Measurements from ENCODE around the gene CIB4. TPM values are rescaled to one million over a fixed set of nuclear protein-coding genes. Genes with fewer than 3 reads are reported as not detected.
A peak's percentile ranks its signal among the peaks of the same experiment; 100 is the strongest.

CIB4 gene
- total RNA-seq, 5 donors from 2014 or later (not counting 1 experiment from before 2014, with no cell fraction given): not detected

- H3K4me3 ChIP-seq (ENCODE audit: control insufficient read depth in 1 of 2, extremely low read depth in 1 of 2, low read length in 1 of 2): no peak overlapping the region
- Mint-ChIP-seq H3K4me1 (no peaks in the 10 kb centered on the region), H3K4me3 (no peak overlapping the region), H3K36me3 (no peaks in the 10 kb centered on the region), H3K27ac (no peak overlapping the region), H3K9me3 (no peaks in the 10 kb centered on the region), H3K27me3 (peaks cover 25 to 39% of the 10 kb centered on the region in 2 donors)
- no peak overlapping the region for H3K27ac ChIP-seq (ENCODE audit: low read length)
- CTCF ChIA-PET: no interaction called here
- ATAC-seq (replicated peaks in 1 of 4) (no peak), DNase-seq (peak in 1 of 35 experiments; percentile 9)
- WGBS (ENCODE audit: insufficient coverage): 49% methylated on average over 5 of the region's 8 CpGs
- no peaks in the 10 kb centered on the region for H3K9me3 ChIP-seq
- POLR2A ChIA-PET: no interaction called here
- no peaks in the 10 kb centered on the region for H3K4me1 ChIP-seq (ENCODE audit: control insufficient read depth in 1 of 2, extremely low read depth in 1 of 2, insufficient read depth in 2 of 2, low read length in 2 of 2)
- peaks cover 0 to 75% of the 10 kb centered on the region in 2 experiments for H3K27me3 ChIP-seq (replicated peaks in 1 of 2; ENCODE audit: control insufficient read depth in 2 of 2, extremely low read depth in 1 of 2, insufficient read depth in 2 of 2, low read length in 1 of 2)
- H3K36me3 ChIP-seq (ENCODE audit: control insufficient read depth in 2 of 2, extremely low read depth in 1 of 2, insufficient read depth in 1 of 2, low read length in 1 of 2): no peaks in the 10 kb centered on the region
These were observed 57.7 kb downstream of the CIB4 start for GRCh38 chr2:26583381-26583911.

DNA sequence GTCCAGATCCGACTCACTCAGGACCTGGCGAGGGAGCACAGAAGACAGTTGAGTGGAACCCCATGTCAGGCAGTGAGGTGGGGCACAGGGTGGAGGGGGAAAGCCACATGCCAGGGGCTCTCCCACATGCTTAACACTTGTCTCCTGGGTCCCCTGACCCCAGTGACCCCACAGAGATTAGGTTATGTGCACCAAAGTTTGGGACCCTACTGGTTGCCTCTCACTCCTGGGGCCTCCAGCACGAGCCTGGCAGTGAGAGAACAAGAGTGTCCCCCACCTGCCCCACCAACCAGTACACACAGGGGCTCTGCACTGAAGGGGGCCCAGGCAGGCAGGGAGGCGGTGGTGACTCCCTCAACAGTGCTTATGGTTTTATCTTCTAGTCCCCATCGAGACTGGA lies 58.3 kb downstream of the CIB4 start:
- no peak overlapping the region for H3K27ac ChIP-seq (ENCODE audit: low read length)
- no peak for DNase-seq
- H3K27me3 Mint-ChIP-seq: peaks cover 25 to 43% of the 10 kb centered on the region in 2 donors
- no peaks in the 10 kb centered on the region for H3K9me3 ChIP-seq
- ATAC-seq (replicated peaks in 1 of 4): no peak
- WGBS (ENCODE audit: insufficient coverage): 58% methylated on average over 3 of the region's 5 CpGs
- no peaks in the 10 kb centered on the region for H3K36me3 Mint-ChIP-seq
- H3K27me3 ChIP-seq (replicated peaks in 1 of 2; ENCODE audit: control insufficient read depth in 2 of 2, extremely low read depth in 1 of 2, insufficient read depth in 2 of 2, low read length in 1 of 2): peaks cover 0 to 75% of the 10 kb centered on the region in 2 experiments
- H3K4me1 Mint-ChIP-seq: peaks cover 0 to 2% (median 0%) of the 10 kb centered on the region in 3 donors
- H3K36me3 ChIP-seq (ENCODE audit: control insufficient read depth in 2 of 2, extremely low read depth in 1 of 2, insufficient read depth in 1 of 2, low read length in 1 of 2): no peaks in the 10 kb centered on the region
- H3K27ac Mint-ChIP-seq: no peak overlapping the region
- ChIA-PET CTCF (no interaction called here), POLR2A (no interaction called here)
- no peak overlapping the region for H3K4me3 Mint-ChIP-seq
- no peaks in the 10 kb centered on the region for H3K4me1 ChIP-seq (ENCODE audit: control insufficient read depth in 1 of 2, extremely low read depth in 1 of 2, insufficient read depth in 2 of 2, low read length in 2 of 2)
- no peak overlapping the region for H3K4me3 ChIP-seq (ENCODE audit: control insufficient read depth in 1 of 2, extremely low read depth in 1 of 2, low read length in 1 of 2)
- no peaks in the 10 kb centered on the region for H3K9me3 Mint-ChIP-seq

- no peaks in the 10 kb centered on the region for H3K9me3 Mint-ChIP-seq
- H3K36me3 Mint-ChIP-seq: no peaks in the 10 kb centered on the region
- H3K27me3 ChIP-seq (replicated peaks in 1 of 2; ENCODE audit: control insufficient read depth in 2 of 2, extremely low read depth in 1 of 2, insufficient read depth in 2 of 2, low read length in 1 of 2): peaks cover 0 to 80% of the 10 kb centered on the region in 2 experiments
- CTCF ChIA-PET: no interaction called here
- DNase-seq: peak in 1 of 35 experiments; percentile 10
- no peak for ATAC-seq (replicated peaks in 1 of 4)
- WGBS (ENCODE audit: insufficient coverage): 87% methylated on average over 13 of the region's 18 CpGs
- H3K4me1 Mint-ChIP-seq: peaks cover 0 to 3% (median 0%) of the 10 kb centered on the region in 3 donors
- H3K9me3 ChIP-seq: no peaks in the 10 kb centered on the region
- peaks cover 25 to 47% of the 10 kb centered on the region in 2 donors for H3K27me3 Mint-ChIP-seq
- peaks cover 0 to 3% of the 10 kb centered on the region in 2 experiments for H3K4me1 ChIP-seq (ENCODE audit: control insufficient read depth in 1 of 2, extremely low read depth in 1 of 2, insufficient read depth in 2 of 2, low read length in 2 of 2)
- no peak overlapping the region for H3K4me3 Mint-ChIP-seq
- H3K4me3 ChIP-seq (ENCODE audit: control insufficient read depth in 1 of 2, extremely low read depth in 1 of 2, low read length in 1 of 2): no peak overlapping the region
- no peak overlapping the region for H3K27ac ChIP-seq (ENCODE audit: low read length)
- POLR2A ChIA-PET: no interaction called here
- no peaks in the 10 kb centered on the region for H3K36me3 ChIP-seq (ENCODE audit: control insufficient read depth in 2 of 2, extremely low read depth in 1 of 2, insufficient read depth in 1 of 2, low read length in 1 of 2)
- no peak overlapping the region for H3K27ac Mint-ChIP-seq
These were observed 58.9 kb downstream of the CIB4 start for GRCh38 chr2:26581991-26582842.

DNA sequence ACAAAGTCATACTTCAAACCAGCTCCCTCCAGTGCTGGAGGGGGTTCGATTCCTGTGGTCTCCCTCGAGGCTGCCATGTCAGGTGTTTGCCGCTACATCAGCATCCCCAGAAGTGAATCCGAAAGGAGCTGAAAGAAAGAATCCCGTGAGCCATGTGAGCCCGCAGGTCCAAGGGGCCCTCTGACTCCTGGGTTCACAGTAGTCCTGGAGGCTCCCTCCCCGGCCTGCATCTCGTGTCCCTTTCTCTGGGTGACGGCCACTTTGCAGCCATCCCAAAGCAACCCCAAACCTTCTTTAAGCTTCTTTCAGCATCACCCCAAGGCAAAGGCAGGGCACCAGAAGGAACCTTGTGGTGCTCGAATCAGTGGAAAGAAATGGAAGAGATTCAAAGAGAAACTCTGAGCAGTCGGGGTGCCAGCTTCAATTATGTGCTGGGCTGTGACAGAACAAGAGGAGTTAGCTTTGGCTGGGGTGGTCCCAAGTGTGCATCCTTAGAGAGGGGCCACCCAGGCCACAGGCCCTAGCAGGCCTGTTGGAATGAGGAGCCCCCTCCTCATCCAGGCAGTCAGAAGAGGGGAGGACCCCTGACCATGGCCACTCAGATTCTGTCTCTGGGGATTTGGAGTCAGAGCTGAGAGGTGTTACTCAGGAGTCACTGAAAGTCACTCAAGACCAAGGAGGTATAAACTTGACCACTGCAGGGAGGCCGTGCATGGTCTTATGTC lies 59.7 kb downstream of the CIB4 start:
- ChIA-PET CTCF (interaction anchor here in 1 of 2 donors (0.6 kb wide), 1 partner anchor 57 kb away, joined by 4 read pairs; no protein-coding TSS in a partner anchor), POLR2A (no interaction called here)
- no peaks in the 10 kb centered on the region for H3K9me3 Mint-ChIP-seq
- Histone ChIP-seq H3K27ac (ENCODE audit: low read length) (no peak overlapping the region), H3K36me3 (ENCODE audit: control insufficient read depth in 2 of 2, extremely low read depth in 1 of 2, insufficient read depth in 1 of 2, low read length in 1 of 2) (no peaks in the 10 kb centered on the region), H3K4me1 (ENCODE audit: control insufficient read depth in 1 of 2, extremely low read depth in 1 of 2, insufficient read depth in 2 of 2, low read length in 2 of 2) (peaks cover 0 to 3% of the 10 kb centered on the region in 2 experiments), H3K27me3 (replicated peaks in 1 of 2; ENCODE audit: control insufficient read depth in 2 of 2, extremely low read depth in 1 of 2, insufficient read depth in 2 of 2, low read length in 1 of 2) (peaks cover 0 to 88% of the 10 kb centered on the region in 2 experiments), H3K9me3 (no peaks in the 10 kb centered on the region), H3K4me3 (ENCODE audit: control insufficient read depth in 1 of 2, extremely low read depth in 1 of 2, low read length in 1 of 2) (no peak overlapping the region)
- 84% methylated on average over 5 of the region's 12 CpGs for WGBS (ENCODE audit: insufficient coverage)
- H3K4me3 Mint-ChIP-seq: no peak overlapping the region
- ATAC-seq (replicated peaks in 1 of 4): no peak
- DNase-seq: peak in 1 of 35 experiments; percentile 5
- peaks cover 0 to 3% (median 0%) of the 10 kb centered on the region in 3 donors for H3K4me1 Mint-ChIP-seq
- H3K27me3 Mint-ChIP-seq: peaks cover 24 to 52% of the 10 kb centered on the region in 2 donors
- no peaks in the 10 kb centered on the region for H3K36me3 Mint-ChIP-seq
- no peak overlapping the region for H3K27ac Mint-ChIP-seq

DNA sequence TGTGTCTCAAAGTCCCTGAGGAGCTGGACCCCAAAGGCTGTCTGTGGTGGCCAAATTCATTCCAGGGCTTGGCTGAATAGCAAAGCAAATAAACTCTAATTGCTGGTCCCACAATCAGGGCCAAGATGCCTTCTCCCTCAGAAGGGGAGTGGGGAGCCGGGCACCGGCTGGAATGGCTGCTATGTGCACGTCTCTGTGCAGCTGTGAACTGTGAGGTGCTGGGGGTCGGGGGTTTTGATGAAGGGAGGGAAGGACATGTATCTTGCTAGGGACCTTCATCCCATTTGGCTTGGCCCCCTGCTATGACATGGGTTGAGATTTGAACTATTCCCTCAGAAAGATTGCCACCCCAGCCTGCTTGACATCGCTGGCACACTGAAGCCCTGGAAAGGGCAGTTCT lies 60.4 kb downstream of the CIB4 start:
- Mint-ChIP-seq H3K9me3 (no peaks in the 10 kb centered on the region), H3K4me3 (no peak overlapping the region), H3K27ac (no peak overlapping the region), H3K4me1 (peaks cover 0 to 3% (median 0%) of the 10 kb centered on the region in 3 donors), H3K27me3 (peaks cover 17 to 46% of the 10 kb centered on the region in 2 donors), H3K36me3 (no peaks in the 10 kb centered on the region)
- no CpG with 5 or more reads among the region's 5 CpGs for WGBS (ENCODE audit: insufficient coverage)
- no peak for ATAC-seq (replicated peaks in 1 of 4)
- DNase-seq: peak in 1 of 35 experiments; percentile 3
- CTCF ChIA-PET: interaction anchor here in 1 of 2 donors (0.6 kb wide), 1 partner anchor 58 kb away, joined by 4 read pairs; no protein-coding TSS in a partner anchor
- peaks cover 0 to 3% of the 10 kb centered on the region in 2 experiments for H3K4me1 ChIP-seq (ENCODE audit: control insufficient read depth in 1 of 2, extremely low read depth in 1 of 2, insufficient read depth in 2 of 2, low read length in 2 of 2)
- peaks cover 0 to 89% of the 10 kb centered on the region in 2 experiments for H3K27me3 ChIP-seq (replicated peaks in 1 of 2; ENCODE audit: control insufficient read depth in 2 of 2, extremely low read depth in 1 of 2, insufficient read depth in 2 of 2, low read length in 1 of 2)
- no peaks in the 10 kb centered on the region for H3K36me3 ChIP-seq (ENCODE audit: control insufficient read depth in 2 of 2, extremely low read depth in 1 of 2, insufficient read depth in 1 of 2, low read length in 1 of 2)
- no peak overlapping the region for H3K4me3 ChIP-seq (ENCODE audit: control insufficient read depth in 1 of 2, extremely low read depth in 1 of 2, low read length in 1 of 2)
- H3K9me3 ChIP-seq: no peaks in the 10 kb centered on the region
- no peak overlapping the region for H3K27ac ChIP-seq (ENCODE audit: low read length)
- POLR2A ChIA-PET: no interaction called here

DNA sequence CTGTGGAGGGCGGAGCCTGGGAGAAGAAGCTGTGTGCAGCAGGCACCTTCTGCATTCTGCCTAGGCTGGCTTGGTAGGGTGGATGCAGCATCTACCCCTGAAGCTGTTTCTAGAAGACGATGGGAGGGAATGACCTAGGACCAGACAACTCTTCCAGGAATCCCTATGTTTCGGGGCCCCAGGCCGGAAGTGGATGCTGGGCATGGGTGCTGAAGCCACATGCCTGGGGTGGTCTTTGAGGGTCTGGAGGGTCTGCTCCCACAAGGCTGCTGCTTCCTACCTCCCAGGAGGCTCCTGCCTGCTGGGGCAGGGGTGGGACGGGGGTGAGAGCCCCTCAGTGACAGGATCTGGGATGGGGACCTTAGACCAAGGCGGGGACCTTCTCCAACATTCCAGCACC lies 61.0 kb downstream of the CIB4 start:
- no peak overlapping the region for H3K27ac ChIP-seq (ENCODE audit: low read length)
- peaks cover 0 to 3% of the 10 kb centered on the region in 2 experiments for H3K4me1 ChIP-seq (ENCODE audit: control insufficient read depth in 1 of 2, extremely low read depth in 1 of 2, insufficient read depth in 2 of 2, low read length in 2 of 2)
- Mint-ChIP-seq H3K4me3 (no peak overlapping the region), H3K9me3 (no peaks in the 10 kb centered on the region), H3K27me3 (peaks cover 13 to 44% of the 10 kb centered on the region in 2 donors), H3K36me3 (no peaks in the 10 kb centered on the region), H3K27ac (no peak overlapping the region), H3K4me1 (peaks cover 0 to 3% (median 0%) of the 10 kb centered on the region in 3 donors)
- H3K4me3 ChIP-seq (ENCODE audit: control insufficient read depth in 1 of 2, extremely low read depth in 1 of 2, low read length in 1 of 2): no peak overlapping the region
- peaks cover 0 to 83% of the 10 kb centered on the region in 2 experiments for H3K27me3 ChIP-seq (replicated peaks in 1 of 2; ENCODE audit: control insufficient read depth in 2 of 2, extremely low read depth in 1 of 2, insufficient read depth in 2 of 2, low read length in 1 of 2)
- no peaks in the 10 kb centered on the region for H3K36me3 ChIP-seq (ENCODE audit: control insufficient read depth in 2 of 2, extremely low read depth in 1 of 2, insufficient read depth in 1 of 2, low read length in 1 of 2)
- 63% methylated on average over 3 of the region's 6 CpGs for WGBS (ENCODE audit: insufficient coverage)
- no peaks in the 10 kb centered on the region for H3K9me3 ChIP-seq
- ChIA-PET POLR2A (no interaction called here), CTCF (no interaction called here)
- DNase-seq (no peak), ATAC-seq (replicated peaks in 1 of 4) (no peak)

All from T-cell (primary cell).